ENCODE measurements around the gene GJA8.
"Not testable (repeated sequence)": the region's sequence is repeated elsewhere in the genome, so short reads cannot be mapped to it uniquely, and the experiment has no call there.

Gene GJA8

GRCh38 chr1:147902253-147902845 lies at the start of gene GJA8:
TSS of gene GJA8 (plus strand) at chr1:147902795. CDS start at chr1:147907956, 5,161 bp downstream.
- no peak for DNase-seq

- peak; percentile 7 for DNase-seq
These were observed 49.2 kb upstream of the GJA8 start for GRCh38 chr1:147853391-147853790.

- DNase-seq = not testable (repeated sequence)
These were observed 47.6 kb upstream of the GJA8 start for GRCh38 chr1:147854989-147855388.

GRCh38 chr1:147855996-147856395 lies 46.6 kb upstream of the GJA8 start:
- DNase-seq = not testable (repeated sequence)

GRCh38 chr1:147867204-147867603 lies 35.4 kb upstream of the GJA8 start:
- not testable (repeated sequence) for DNase-seq

- no peak for DNase-seq
These were observed 24.6 kb upstream of the GJA8 start for GRCh38 chr1:147878022-147878421.

- DNase-seq = no peak
These were observed 22.7 kb upstream of the GJA8 start for GRCh38 chr1:147879911-147880310.

GRCh38 chr1:147882535-147882934 lies 20.1 kb upstream of the GJA8 start:
- DNase-seq = no peak

- peak; percentile 10 for DNase-seq
These were observed 12.3 kb upstream of the GJA8 start for GRCh38 chr1:147890177-147890790.

GRCh38 chr1:147891088-147891487 lies 11.5 kb upstream of the GJA8 start:
- no peak for DNase-seq

- DNase-seq = peak; percentile 19
These were observed 10.4 kb upstream of the GJA8 start for GRCh38 chr1:147892216-147892615.

- peak; percentile 11 for DNase-seq
These were observed 9.8 kb upstream of the GJA8 start for GRCh38 chr1:147892731-147893214.

GRCh38 chr1:147895123-147895522 lies 7.5 kb upstream of the GJA8 start:
- no peak for DNase-seq

- DNase-seq = peak; percentile 4
These were observed 5.4 kb upstream of the GJA8 start for GRCh38 chr1:147897029-147897752.

- no peak for DNase-seq
These were observed 4.8 kb upstream of the GJA8 start for GRCh38 chr1:147897789-147898188.

GRCh38 chr1:147904726-147905125 lies 2.1 kb downstream of the GJA8 start:
- DNase-seq = no peak

GRCh38 chr1:147907786-147908509 lies 5.4 kb downstream of the GJA8 start:
- DNase-seq = no peak

GRCh38 chr1:147912553-147912952 lies 10.0 kb downstream of the GJA8 start:
- no peak for DNase-seq

GRCh38 chr1:147913362-147913942 lies 10.9 kb downstream of the GJA8 start:
- DNase-seq = no peak

- DNase-seq = no peak
These were observed 17.3 kb downstream of the GJA8 start for GRCh38 chr1:147919896-147920295.

- no peak for DNase-seq
These were observed 22.2 kb downstream of the GJA8 start for GRCh38 chr1:147924813-147925212.

GRCh38 chr1:147927215-147927614 lies 24.6 kb downstream of the GJA8 start:
- not testable (repeated sequence) for DNase-seq

GRCh38 chr1:147927689-147928088 lies 25.1 kb downstream of the GJA8 start:
- not testable (repeated sequence) for DNase-seq
